DMS114 treated with DMSO at 0.1 percent for 48 hours (cell line): ENCODE results near the gene MPP3.
"Not testable (repeated sequence)": the region's sequence is repeated elsewhere in the genome, so short reads cannot be mapped to it uniquely, and the experiment has no call there.

ENCODE experiments used
- DNase-seq: peaks from one replicate; lab custom pipeline; 2025; ENCODE audit not compliant: unreplicated experiment; lab: John Stamatoyannopoulos, UW

MPP3 gene

GRCh38 chr17:43860927-43861622, 28.1 kb upstream of the MPP3 start:
- DNase-seq: no peak

GRCh38 chr17:43860077-43860725, 27.3 kb upstream of the MPP3 start:
- no peak for DNase-seq

GRCh38 chr17:43857957-43858600, 25.1 kb upstream of the MPP3 start:
- no peak for DNase-seq

GRCh38 chr17:43857141-43857540, 24.2 kb upstream of the MPP3 start:
- DNase-seq: no peak

GRCh38 chr17:43856141-43856540, 23.2 kb upstream of the MPP3 start:
- DNase-seq: no peak

GRCh38 chr17:43855061-43855460, 22.1 kb upstream of the MPP3 start:
- DNase-seq: no peak

- no peak for DNase-seq
Measured at GRCh38 chr17:43854498-43854897, 21.6 kb upstream of the MPP3 start.

GRCh38 chr17:43853546-43853945, 20.6 kb upstream of the MPP3 start:
- DNase-seq: no peak

GRCh38 chr17:43852571-43852970, 19.6 kb upstream of the MPP3 start:
- no peak for DNase-seq

GRCh38 chr17:43849116-43849515, 16.2 kb upstream of the MPP3 start:
- DNase-seq: no peak

GRCh38 chr17:43848601-43849000, 15.7 kb upstream of the MPP3 start:
- DNase-seq: no peak

GRCh38 chr17:43846963-43847371, 14.0 kb upstream of the MPP3 start, which contains the start of gene CD300LG:
TSS of gene CD300LG (plus strand) at chr17:43847176. CDS start at chr17:43847217, 41 bp downstream.
- DNase-seq: no peak

GRCh38 chr17:43846221-43846712, 13.3 kb upstream of the MPP3 start:
- DNase-seq: peak; percentile 27

GRCh38 chr17:43845766-43846165, 12.8 kb upstream of the MPP3 start:
- no peak for DNase-seq

GRCh38 chr17:43844241-43844640, 11.3 kb upstream of the MPP3 start:
- no peak for DNase-seq

GRCh38 chr17:43842975-43843325, 10.0 kb upstream of the MPP3 start:
- no peak for DNase-seq

GRCh38 chr17:43842091-43842974, 9.4 kb upstream of the MPP3 start:
- DNase-seq: not testable (repeated sequence)

- DNase-seq: no peak
Measured at GRCh38 chr17:43841282-43841681, 8.3 kb upstream of the MPP3 start.

GRCh38 chr17:43840814-43841213, 7.9 kb upstream of the MPP3 start:
- DNase-seq: no peak

- no peak for DNase-seq
Measured at GRCh38 chr17:43839670-43840108, 6.7 kb upstream of the MPP3 start.

- DNase-seq: no peak
Measured at GRCh38 chr17:43834106-43834505, 1.2 kb upstream of the MPP3 start.
